GM06990 (cell line): Measurements from ENCODE around the gene IFNAR1.
A peak's percentile ranks its signal among the peaks of the same experiment; 100 is the strongest.
"Not testable (repeated sequence)": the region's sequence is repeated elsewhere in the genome, so short reads cannot be mapped to it uniquely, and the experiment has no call there.

Experiments used
- DNase-seq: peaks from one replicate; pipeline ENCODE4 v3.0.0-alpha.2; 2011; ENCODE audit not compliant: insufficient read length; ENCODE audit errors: extremely low read depth
- H3K27me3 ChIP-seq: replicated peaks from 2 replicates; pipeline ENCODE4 v1.6.0; 2011; ENCODE audit warnings: low read length; ENCODE audit not compliant: control insufficient read depth, insufficient read depth
- H3K36me3 ChIP-seq: 2 replicates; pipeline ENCODE4 v1.5.1; 2011; ENCODE audit warnings: low read length; ENCODE audit not compliant: control insufficient read depth, insufficient read depth
- H3K4me3 ChIP-seq: replicated peaks from 2 replicates; pipeline ENCODE4 v1.5.1; 2011; ENCODE audit warnings: low read depth, mild to moderate bottlenecking, control low read depth, low read length
- TF ChIP-seq, protein P1 (sequence below): IDR thresholded peaks from 2 replicates; pipeline ENCODE4 v1.5.1; 2011; ENCODE audit warnings: low read length, control low read depth, mild to moderate bottlenecking, inconsistent platforms; ENCODE audit not compliant: insufficient read depth, poor library complexity, severe bottlenecking

Gene IFNAR1

DNA sequence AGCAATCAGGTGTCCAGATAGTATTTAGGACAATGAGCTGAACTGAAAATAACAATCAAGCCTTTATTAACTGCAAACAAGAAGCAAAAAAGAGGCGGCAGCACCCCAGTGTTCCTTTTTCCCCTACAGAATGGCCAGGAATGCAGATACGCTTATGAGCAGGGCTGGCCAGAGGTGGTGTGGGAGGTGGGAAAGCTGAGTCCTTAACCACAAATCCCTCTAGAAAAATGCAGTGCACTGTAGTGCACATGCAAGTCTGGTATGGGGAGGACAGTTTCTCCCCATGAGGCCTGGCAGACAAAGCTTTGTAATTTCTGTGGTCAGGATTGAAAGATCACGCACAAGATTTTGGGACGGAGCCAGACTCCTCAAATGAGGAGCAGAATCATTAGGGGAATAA lies 10.7 kb upstream of the IFNAR1 start:
- H3K4me3 ChIP-seq = no peak overlapping the region
- no peaks in the 10 kb centered on the region for H3K27me3 ChIP-seq
- TF ChIP-seq, protein P1, sequence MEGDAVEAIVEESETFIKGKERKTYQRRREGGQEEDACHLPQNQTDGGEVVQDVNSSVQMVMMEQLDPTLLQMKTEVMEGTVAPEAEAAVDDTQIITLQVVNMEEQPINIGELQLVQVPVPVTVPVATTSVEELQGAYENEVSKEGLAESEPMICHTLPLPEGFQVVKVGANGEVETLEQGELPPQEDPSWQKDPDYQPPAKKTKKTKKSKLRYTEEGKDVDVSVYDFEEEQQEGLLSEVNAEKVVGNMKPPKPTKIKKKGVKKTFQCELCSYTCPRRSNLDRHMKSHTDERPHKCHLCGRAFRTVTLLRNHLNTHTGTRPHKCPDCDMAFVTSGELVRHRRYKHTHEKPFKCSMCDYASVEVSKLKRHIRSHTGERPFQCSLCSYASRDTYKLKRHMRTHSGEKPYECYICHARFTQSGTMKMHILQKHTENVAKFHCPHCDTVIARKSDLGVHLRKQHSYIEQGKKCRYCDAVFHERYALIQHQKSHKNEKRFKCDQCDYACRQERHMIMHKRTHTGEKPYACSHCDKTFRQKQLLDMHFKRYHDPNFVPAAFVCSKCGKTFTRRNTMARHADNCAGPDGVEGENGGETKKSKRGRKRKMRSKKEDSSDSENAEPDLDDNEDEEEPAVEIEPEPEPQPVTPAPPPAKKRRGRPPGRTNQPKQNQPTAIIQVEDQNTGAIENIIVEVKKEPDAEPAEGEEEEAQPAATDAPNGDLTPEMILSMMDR = no peak
- no peak for DNase-seq
- no peaks in the 10 kb centered on the region for H3K36me3 ChIP-seq

DNA sequence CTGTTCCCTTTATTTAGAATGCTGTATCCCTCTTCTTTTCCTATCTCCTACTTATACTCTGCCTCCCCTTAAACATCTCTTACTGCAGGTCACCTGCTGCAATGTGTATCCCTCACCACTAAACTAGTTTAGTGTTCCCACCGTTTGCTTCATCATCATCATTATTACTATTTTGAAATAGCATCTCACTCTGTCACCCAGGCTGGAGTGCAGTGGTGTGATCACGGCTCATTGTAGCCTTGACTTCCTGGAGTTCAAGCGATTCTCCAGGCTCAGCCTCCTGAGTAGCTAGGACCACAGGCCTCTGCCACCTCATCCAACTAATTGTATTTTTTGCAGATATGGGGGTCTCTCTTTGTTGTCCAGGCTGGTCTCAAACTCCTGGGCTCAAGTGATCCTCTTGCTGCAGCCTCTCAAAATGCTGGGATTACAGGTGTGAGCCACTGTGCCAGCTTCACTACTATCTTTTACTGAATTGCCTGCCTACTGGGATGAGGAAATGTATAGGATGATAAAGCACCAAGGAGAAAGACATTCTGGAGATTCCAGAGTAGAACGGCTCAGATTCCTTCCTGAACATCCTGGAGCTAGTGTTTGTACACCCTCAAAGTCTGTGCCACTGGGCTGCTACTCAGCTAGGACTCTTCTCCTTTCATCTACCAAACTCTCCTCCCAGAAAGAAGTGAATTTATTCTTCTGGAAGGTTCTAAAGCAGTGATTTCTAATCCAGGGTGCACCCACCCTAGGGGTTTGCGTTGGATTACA lies 8.6 kb upstream of the IFNAR1 start:
- DNase-seq = no peak
- TF ChIP-seq, protein P1 = no peak

DNA sequence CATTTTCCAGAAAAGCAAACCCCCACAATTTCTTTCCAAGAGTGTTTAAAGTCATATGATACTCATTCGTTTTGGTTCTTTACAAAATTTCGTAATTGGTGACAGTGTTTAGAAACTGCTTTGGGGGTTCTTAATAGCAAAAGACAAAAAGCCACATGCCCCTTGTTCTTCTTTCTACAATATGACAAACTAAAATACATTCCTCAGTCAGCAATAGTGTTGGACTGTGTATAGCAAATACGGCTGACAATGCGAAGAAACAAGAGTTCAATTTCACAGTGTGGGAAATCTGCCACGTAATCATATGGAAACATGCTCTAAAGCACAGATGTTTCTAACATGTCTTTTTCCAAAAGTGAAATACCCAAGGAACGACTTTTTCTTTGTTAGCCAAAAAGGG lies 7.6 kb upstream of the IFNAR1 start:
- TF ChIP-seq, protein P1 = no peak
- no peaks in the 10 kb centered on the region for H3K36me3 ChIP-seq
- H3K4me3 ChIP-seq = no peak overlapping the region
- DNase-seq = no peak
- no peaks in the 10 kb centered on the region for H3K27me3 ChIP-seq

More for the DNA sequence above, 8.6 kb upstream of the IFNAR1 start:
- Histone ChIP-seq H3K36me3 (no peaks in the 10 kb centered on the region), H3K4me3 (no peak overlapping the region), H3K27me3 (no peaks in the 10 kb centered on the region)

DNA sequence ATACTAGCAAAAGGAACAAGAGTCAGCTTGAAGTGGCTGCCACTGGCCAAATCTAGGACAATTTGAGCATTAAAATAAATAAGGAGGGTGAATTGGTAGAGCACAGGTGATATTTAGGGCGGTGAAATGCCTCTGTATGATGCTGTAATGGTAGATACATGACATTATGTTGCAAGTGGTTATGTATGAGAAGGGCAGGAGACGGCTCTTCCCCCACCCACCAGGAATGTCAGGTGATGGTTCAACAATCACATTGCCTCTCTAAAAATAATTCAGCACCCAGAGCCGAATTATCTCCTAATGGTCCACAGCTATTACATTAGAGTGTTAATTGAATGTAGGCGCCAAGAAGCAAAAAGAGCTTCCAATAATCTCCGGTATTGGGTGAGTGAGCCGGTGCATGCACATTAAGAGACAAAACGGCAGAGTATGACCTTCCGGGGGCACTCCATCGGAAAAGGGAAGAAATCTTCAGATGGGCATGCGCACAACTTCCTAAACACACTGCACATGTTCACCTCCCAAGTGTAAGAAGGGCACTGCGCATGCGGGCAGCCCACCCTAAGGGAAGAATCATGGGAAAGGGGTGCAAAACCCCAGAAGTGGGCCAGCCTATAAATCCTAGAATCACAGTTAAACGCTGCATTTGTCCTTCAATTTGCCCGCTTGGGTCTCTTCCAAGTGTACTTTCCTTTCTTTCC lies 6.8 kb upstream of the IFNAR1 start:
- no peak overlapping the region for H3K4me3 ChIP-seq
- TF ChIP-seq, protein P1 = no peak
- no peaks in the 10 kb centered on the region for H3K27me3 ChIP-seq
- no peaks in the 10 kb centered on the region for H3K36me3 ChIP-seq
- no peak for DNase-seq

DNA sequence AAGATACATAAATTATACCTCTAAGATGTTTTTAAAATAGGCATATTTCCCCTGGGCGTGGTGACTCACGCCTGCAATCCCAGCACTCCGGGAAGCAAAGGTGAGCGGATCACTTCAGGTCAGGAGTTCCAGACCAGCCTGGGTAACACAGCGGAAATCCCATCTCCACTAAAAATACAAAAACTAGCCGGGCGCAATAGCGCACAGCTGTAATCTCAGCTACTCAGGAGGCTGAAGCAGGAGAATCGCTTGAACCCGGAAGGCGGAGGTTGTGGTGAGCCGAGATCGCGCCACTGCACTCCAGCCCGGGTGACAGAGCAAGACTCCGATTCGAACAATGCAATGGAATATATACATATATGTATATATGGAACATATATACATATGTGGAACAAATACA lies 3.8 kb upstream of the IFNAR1 start:
- H3K27me3 ChIP-seq, H3K4me3 ChIP-seq, DNase-seq, H3K36me3 ChIP-seq: not testable (repeated sequence)

DNA sequence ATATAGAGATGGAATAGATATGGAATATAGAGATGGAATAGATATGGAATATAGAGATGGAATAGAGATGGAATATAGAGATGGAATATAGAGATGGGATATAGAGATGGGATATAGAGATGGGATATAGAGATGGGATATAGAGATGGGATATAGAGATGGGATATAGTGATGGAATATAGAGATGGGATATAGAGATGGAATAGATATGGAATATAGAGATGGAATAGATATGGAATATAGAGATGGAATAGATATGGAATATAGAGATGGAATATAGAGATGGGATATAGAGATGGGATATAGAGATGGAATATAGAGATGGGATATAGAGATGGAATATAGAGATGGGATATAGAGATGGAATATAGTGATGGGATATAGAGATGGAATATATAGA lies 1.2 kb upstream of the IFNAR1 start:
- H3K4me3 ChIP-seq = peak overlapping the region; percentile 98; the same call in 1 of the 2 replicates

More for the DNA sequence above, 1.2 kb upstream of the IFNAR1 start:
- not testable (repeated sequence) for H3K36me3 ChIP-seq, H3K27me3 ChIP-seq, DNase-seq
